ENCODE measurements around the gene RESP18. TPM values are rescaled to one million over a fixed set of nuclear protein-coding genes. Genes with fewer than 3 reads are reported as not detected.
"Not testable (repeated sequence)": the region's sequence is repeated elsewhere in the genome, so short reads cannot be mapped to it uniquely, and the experiment has no call there.

The RESP18 gene
- total RNA-seq, 1 experiment from 2014 or later, result not detected

DNA sequence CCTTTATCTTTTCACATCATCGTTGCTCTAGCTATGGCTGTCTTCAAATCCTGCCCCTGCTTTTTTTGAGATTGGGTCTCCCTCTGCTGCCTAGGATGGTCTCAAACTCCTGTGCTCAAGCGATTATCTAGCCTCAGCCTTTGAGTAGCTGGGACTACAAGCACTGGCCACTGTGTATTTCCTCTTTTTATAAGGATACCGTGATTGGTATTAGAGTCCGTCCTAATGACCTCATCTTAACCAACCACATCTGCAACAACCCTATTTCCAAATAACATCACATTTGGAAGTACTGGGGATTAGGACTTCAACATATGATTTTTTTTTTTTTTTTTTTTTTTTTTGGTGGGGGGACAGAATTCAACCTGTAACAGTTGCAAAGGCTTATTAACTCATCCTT is 9.1 kb downstream of the RESP18 start:
- Histone ChIP-seq H3K4me3 (ENCODE audit: low read depth in 2 of 2, low read length in 2 of 2) (no peak overlapping the region), H3K27me3 (ENCODE audit: control insufficient read depth, insufficient read depth, low read length) (no peaks in the 10 kb centered on the region), H3K4me1 (ENCODE audit: control insufficient read depth, insufficient read depth, low read length) (no peaks in the 10 kb centered on the region), H3K36me3 (ENCODE audit: control insufficient read depth, insufficient read depth, low read length) (no peaks in the 10 kb centered on the region), H3K27ac (ENCODE audit: low read length) (no peak overlapping the region), H3K9me3 (ENCODE audit: control insufficient read depth, insufficient read depth, low read depth, low read length) (no peaks in the 10 kb centered on the region)
- ChIA-PET POLR2A (no interaction called here), CTCF (no interaction called here)
- intact Hi-C loops (cut with micrococcal nuclease; ENCODE audit: unreplicated experiment), result no loop called here
- ATAC-seq, result no peak
- BruUV-seq (replicated peaks), result no TSS peak
- no peak for DNase-seq (ENCODE audit: low read depth, low spot score)
- TF ChIP-seq CTCF (IDR thresholded peaks at IDR 0.05), result no peak
- TF ChIP-seq TCF7L2 (IDR thresholded peaks at IDR 0.05; ENCODE audit: low read depth, low read length), result no peak
- TF ChIP-seq REST (IDR thresholded peaks at IDR 0.05; ENCODE audit: insufficient read depth in 1 of 2, low read depth in 2 of 2, low read length in 1 of 2), result no peak
- TF ChIP-seq SIN3A (IDR thresholded peaks at IDR 0.05; ENCODE audit: borderline replicate concordance, insufficient read depth, low read depth, low read length), result no peak
- TF ChIP-seq POLR2AphosphoS5 (IDR thresholded peaks at IDR 0.05; ENCODE audit: low read depth, low read length), result no peak
- in situ Hi-C loops (cut with HindIII; ENCODE audit: low pct_unique_long_range_greater_than_20kb, low sequenced_read_pairs), result no loop called here

DNA sequence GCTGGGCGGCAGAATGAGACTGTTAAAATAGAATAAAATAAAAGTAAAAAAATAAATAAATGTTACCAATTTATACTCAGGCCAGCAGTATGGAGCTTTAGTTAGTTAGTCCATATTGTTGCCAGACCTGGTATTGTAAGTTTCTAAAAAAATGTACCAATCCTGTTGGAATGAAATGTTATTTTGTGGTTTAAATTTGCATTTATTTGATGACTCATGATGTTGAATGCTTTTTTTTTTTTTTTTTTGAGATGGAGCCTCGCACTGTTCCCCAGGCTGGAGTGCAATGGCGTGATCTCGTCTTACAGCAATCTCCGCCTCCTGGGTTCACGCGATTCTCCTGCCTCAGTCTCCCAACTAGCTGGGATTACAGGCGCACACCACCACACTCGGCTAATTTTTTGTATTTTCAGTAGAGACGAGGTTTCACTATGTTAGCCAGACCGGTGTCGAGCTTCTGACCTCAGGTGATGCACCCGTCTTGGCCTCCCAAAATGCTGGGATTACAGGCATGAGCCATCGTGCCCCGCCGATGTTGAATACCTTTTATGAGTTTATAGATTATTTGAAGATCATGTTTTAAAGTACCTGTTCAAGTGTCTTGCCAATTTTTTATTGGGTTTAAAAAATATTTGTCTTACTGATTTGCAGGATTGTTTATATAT is 17.6 kb downstream of the RESP18 start:
- in situ Hi-C loops (cut with HindIII; ENCODE audit: low pct_unique_long_range_greater_than_20kb, low sequenced_read_pairs) (no loop called here), intact Hi-C loops (cut with micrococcal nuclease; ENCODE audit: unreplicated experiment) (no loop called here)
- Histone ChIP-seq H3K9me3 (ENCODE audit: control insufficient read depth, insufficient read depth, low read depth, low read length) (no peaks in the 10 kb centered on the region), H3K27ac (ENCODE audit: low read length) (no peak overlapping the region), H3K4me1 (ENCODE audit: control insufficient read depth, insufficient read depth, low read length) (no peaks in the 10 kb centered on the region), H3K27me3 (ENCODE audit: control insufficient read depth, insufficient read depth, low read length) (no peaks in the 10 kb centered on the region), H3K36me3 (ENCODE audit: control insufficient read depth, insufficient read depth, low read length) (no peaks in the 10 kb centered on the region), H3K4me3 (ENCODE audit: low read depth in 2 of 2, low read length in 2 of 2) (no peak overlapping the region)
- ATAC-seq (no peak), DNase-seq (ENCODE audit: low read depth, low spot score) (no peak)
- no TSS peak for BruUV-seq (replicated peaks)
- ChIA-PET POLR2A (interaction anchor here (0.6 to 0.7 kb wide), 4 partner anchors 64 to 483 kb away, joined by 3 to 8 read pairs (median 6); no protein-coding TSS in a partner anchor), CTCF (interaction anchor here (0.6 to 0.7 kb wide), 2 partner anchors 125 to 132 kb away, joined by 3 to 9 read pairs; no protein-coding TSS in a partner anchor)
- no peak for TF ChIP-seq POLR2AphosphoS5 (IDR thresholded peaks at IDR 0.05; ENCODE audit: low read depth, low read length)
- TF ChIP-seq CTCF (IDR thresholded peaks at IDR 0.05), result no peak
- no peak for TF ChIP-seq SIN3A (IDR thresholded peaks at IDR 0.05; ENCODE audit: borderline replicate concordance, insufficient read depth, low read depth, low read length)
- TF ChIP-seq REST (IDR thresholded peaks at IDR 0.05; ENCODE audit: insufficient read depth in 1 of 2, low read depth in 2 of 2, low read length in 1 of 2), result no peak
- no peak for TF ChIP-seq TCF7L2 (IDR thresholded peaks at IDR 0.05; ENCODE audit: low read depth, low read length)

- H3K27ac ChIP-seq (ENCODE audit: low read length); POLR2A ChIA-PET; H3K9me3 ChIP-seq (ENCODE audit: control insufficient read depth, insufficient read depth, low read depth, low read length); CTCF ChIA-PET; DNase-seq (ENCODE audit: low read depth, low spot score); H3K4me1 ChIP-seq (ENCODE audit: control insufficient read depth, insufficient read depth, low read length); ATAC-seq; H3K36me3 ChIP-seq (ENCODE audit: control insufficient read depth, insufficient read depth, low read length); intact Hi-C loops (cut with micrococcal nuclease; ENCODE audit: unreplicated experiment); H3K4me3 ChIP-seq (ENCODE audit: low read depth in 2 of 2, low read length in 2 of 2); in situ Hi-C loops (cut with HindIII; ENCODE audit: low pct_unique_long_range_greater_than_20kb, low sequenced_read_pairs); BruUV-seq (replicated peaks); H3K27me3 ChIP-seq (ENCODE audit: control insufficient read depth, insufficient read depth, low read length): not testable (repeated sequence)
These were observed 19.8 kb downstream of the RESP18 start for GRCh38 chr2:219312683-219313263.
